ENCODE results near the gene FSHR.

The FSHR gene

DNA sequence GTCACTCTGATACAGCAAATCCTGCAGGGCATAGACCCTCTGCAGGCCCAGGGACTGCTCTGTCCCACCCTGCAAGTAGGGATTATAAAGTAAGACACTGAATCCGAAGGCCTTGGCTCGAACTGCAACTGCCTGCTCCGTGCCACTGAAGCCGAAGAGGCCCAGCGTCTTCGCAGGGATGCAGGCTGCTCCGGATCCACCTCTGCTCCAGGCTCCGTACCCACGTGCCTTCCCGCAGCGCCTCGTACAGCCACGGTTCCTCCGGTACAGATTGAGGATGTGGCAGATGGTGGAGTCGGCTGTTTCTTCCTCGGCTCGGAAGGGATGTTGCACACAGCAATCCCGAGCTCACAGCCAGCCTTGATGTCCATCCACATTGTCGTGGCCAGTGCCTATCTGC is 238.4 kb downstream of the FSHR start:
- no peak for ATAC-seq (ENCODE audit: low read depth)
- DNase-seq (ENCODE audit: low spot score in 2 of 2), result no peak
- Mint-ChIP-seq H3K4me3 (no peak overlapping the region), H3K9me3 (peaks cover 6% of the 10 kb centered on the region), H3K27ac (no peak overlapping the region), H3K36me3 (no peaks in the 10 kb centered on the region), H3K27me3 (no peaks in the 10 kb centered on the region), H3K4me1 (no peaks in the 10 kb centered on the region)

GRCh38 chr2:48915227-48915626 is 239.1 kb downstream of the FSHR start:
- no peak for ATAC-seq (ENCODE audit: low read depth)
- no peak for DNase-seq (ENCODE audit: low spot score in 2 of 2)
- H3K27me3 Mint-ChIP-seq, result no peaks in the 10 kb centered on the region
- no peaks in the 10 kb centered on the region for H3K36me3 Mint-ChIP-seq
- no peak overlapping the region for H3K4me3 Mint-ChIP-seq
- H3K4me1 Mint-ChIP-seq, result no peaks in the 10 kb centered on the region
- no peak overlapping the region for H3K27ac Mint-ChIP-seq
- H3K9me3 Mint-ChIP-seq, result peaks cover 6% of the 10 kb centered on the region

GRCh38 chr2:48914477-48915089 is 239.7 kb downstream of the FSHR start:
- peaks cover 5% of the 10 kb centered on the region for H3K9me3 Mint-ChIP-seq
- H3K36me3 Mint-ChIP-seq, result no peaks in the 10 kb centered on the region
- ATAC-seq (ENCODE audit: low read depth) (no peak), DNase-seq (ENCODE audit: low spot score in 2 of 2) (no peak)
- H3K27me3 Mint-ChIP-seq, result peaks cover 2% of the 10 kb centered on the region
- no peak overlapping the region for H3K4me3 Mint-ChIP-seq
- H3K4me1 Mint-ChIP-seq, result no peaks in the 10 kb centered on the region
- H3K27ac Mint-ChIP-seq, result no peak overlapping the region

Data from memory B cell (primary cell).